BJ (cell line): ENCODE data around the gene TDO2. TPM values are rescaled to one million over a fixed set of nuclear protein-coding genes. Genes with fewer than 3 reads are reported as not detected.
"Not testable (repeated sequence)": the region's sequence is repeated elsewhere in the genome, so short reads cannot be mapped to it uniquely, and the experiment has no call there.

ENCODE experiments used
- CTCF ChIA-PET: fragments of 350-600 bp; formaldehyde crosslinking; extraction: SDS; loops from one replicate; lab custom pipeline; 2021; ENCODE audit warnings: antibody characterized with exemption, inconsistent platforms; lab: Yijun Ruan, JAX
- POLR2A ChIA-PET: fragments of 300-600 bp; sonication (Branson Sonifier 250); formaldehyde crosslinking; extraction: SDS; loops from one replicate; lab custom pipeline; 2021; ENCODE audit warnings: antibody characterized with exemption; lab: Charles Lee
- DNase-seq: peaks from one replicate; pipeline ENCODE4 v3.0.0-alpha.2; 2011; ENCODE audit warnings: low read depth
- H3K27me3 ChIP-seq: 2 replicates; pipeline ENCODE4 v1.6.0; 2011; ENCODE audit warnings: low read length; ENCODE audit not compliant: control insufficient read depth, insufficient read depth
- H3K36me3 ChIP-seq: 2 replicates; pipeline ENCODE4 v1.5.1; 2011; ENCODE audit warnings: low read length; ENCODE audit not compliant: control insufficient read depth, insufficient read depth
- H3K4me3 ChIP-seq: 2 replicates; pipeline ENCODE4 v1.5.1; 2011; ENCODE audit warnings: low read depth, mild to moderate bottlenecking, control low read depth, low read length
- CTCF ChIP-seq: IDR thresholded peaks from 2 replicates; pipeline ENCODE4 v1.5.1; 2011; ENCODE audit warnings: low read depth, mild to moderate bottlenecking, control low read depth, inconsistent platforms, low read length, moderate library complexity; ENCODE audit not compliant: insufficient read depth
- polyA plus RNA-seq: library from polyadenylated mRNA; depleted of rRNA; stranded (reverse); fragments of >200 nt; gene quantifications from 2 replicates; pipeline ENCODE4 v1.2.3, GENCODE V29; 2011

Gene TDO2
- polyA plus RNA-seq, 1 experiment = not detected

- ChIA-PET CTCF (no interaction called here), POLR2A (no interaction called here)
- no peak for DNase-seq
- no peak for TF ChIP-seq CTCF
- H3K27me3 ChIP-seq = no peaks in the 10 kb centered on the region
- no peak overlapping the region for H3K4me3 ChIP-seq
- H3K36me3 ChIP-seq = no peaks in the 10 kb centered on the region
These were observed 12.4 kb upstream of the TDO2 start for GRCh38 chr4:155891058-155891457.

- H3K36me3 ChIP-seq, H3K4me3 ChIP-seq, POLR2A ChIA-PET, DNase-seq, H3K27me3 ChIP-seq, CTCF ChIA-PET: not testable (repeated sequence)
These were observed 5.1 kb upstream of the TDO2 start for GRCh38 chr4:155898371-155898770.

GRCh38 chr4:155899891-155900290 is 3.6 kb upstream of the TDO2 start:
- H3K27me3 ChIP-seq = no peaks in the 10 kb centered on the region
- DNase-seq = no peak
- ChIA-PET POLR2A (no interaction called here), CTCF (interaction anchor here (0.6 kb wide), 1 partner anchor 1382 kb away, joined by 3 read pairs; no protein-coding TSS in a partner anchor)
- no peak for TF ChIP-seq CTCF
- H3K36me3 ChIP-seq = no peaks in the 10 kb centered on the region
- no peak overlapping the region for H3K4me3 ChIP-seq

- H3K27me3 ChIP-seq = no peaks in the 10 kb centered on the region
- CTCF ChIA-PET = interaction anchor here (0.6 kb wide), 1 partner anchor 1382 kb away, joined by 3 read pairs; no protein-coding TSS in a partner anchor
- POLR2A ChIA-PET = interaction anchor here (0.7 kb wide), 1 partner anchor 115 kb away, joined by 3 read pairs; no protein-coding TSS in a partner anchor
- H3K36me3 ChIP-seq = no peaks in the 10 kb centered on the region
- DNase-seq = peak; percentile 27
- TF ChIP-seq CTCF = no peak
- H3K4me3 ChIP-seq = no peak overlapping the region
These were observed 3.1 kb upstream of the TDO2 start for GRCh38 chr4:155900381-155900780.

GRCh38 chr4:155901013-155901412 is 2.5 kb upstream of the TDO2 start:
- no peaks in the 10 kb centered on the region for H3K36me3 ChIP-seq
- POLR2A ChIA-PET = interaction anchor here (0.7 kb wide), 1 partner anchor 114 kb away, joined by 3 read pairs; no protein-coding TSS in a partner anchor
- CTCF ChIA-PET = interaction anchor here (0.6 to 1.5 kb wide), 2 partner anchors 12 to 1734 kb away, joined by 3 read pairs; no protein-coding TSS in a partner anchor
- no peaks in the 10 kb centered on the region for H3K27me3 ChIP-seq
- DNase-seq = no peak
- TF ChIP-seq CTCF = no peak
- H3K4me3 ChIP-seq = no peak overlapping the region

GRCh38 chr4:155904331-155904730 is 835 bp downstream of the TDO2 start:
- no peak for DNase-seq
- CTCF ChIA-PET = no interaction called here

More at GRCh38 chr4:155904331-155904730, 835 bp downstream of the TDO2 start:
- no peaks in the 10 kb centered on the region; the same call in 1 of the 2 replicates for H3K27me3 ChIP-seq
- POLR2A ChIA-PET = no interaction called here
- no peak for TF ChIP-seq CTCF
- H3K36me3 ChIP-seq = no peaks in the 10 kb centered on the region
- no peak overlapping the region for H3K4me3 ChIP-seq
